Stimulated activated CD8-positive, alpha-beta memory T cell treated with anti-CD3 and anti-CD28 coated beads, Interleukin-4, amount 100 ng/mL, for 48 hours (primary cell): ENCODE data around the gene FRMD4B.
A peak's percentile ranks its signal among the peaks of the same experiment; 100 is the strongest.

Experiments used
- DNase-seq: peaks from one replicate; pipeline ENCODE4 v3.0.0-alpha.2; 2020

FRMD4B gene

GRCh38 chr3:69200384-69201068 is 185.4 kb downstream of the FRMD4B start:
- DNase-seq = peak; percentile 73

GRCh38 chr3:69199942-69200341 is 185.9 kb downstream of the FRMD4B start:
- no peak for DNase-seq

GRCh38 chr3:69197922-69198530 is 187.9 kb downstream of the FRMD4B start:
- peak; percentile 72 for DNase-seq

GRCh38 chr3:69197455-69197854 is 188.4 kb downstream of the FRMD4B start:
- no peak for DNase-seq

- DNase-seq = no peak
Measured at GRCh38 chr3:69196876-69197275, 189.0 kb downstream of the FRMD4B start.

GRCh38 chr3:69194431-69195165 is 191.3 kb downstream of the FRMD4B start:
- no peak for DNase-seq

GRCh38 chr3:69193749-69194148 is 192.1 kb downstream of the FRMD4B start:
- DNase-seq = no peak

- DNase-seq = no peak
Measured at GRCh38 chr3:69191516-69191915, 194.4 kb downstream of the FRMD4B start.

GRCh38 chr3:69189487-69189886 is 196.4 kb downstream of the FRMD4B start:
- DNase-seq = no peak

GRCh38 chr3:69186575-69187093 is 199.3 kb downstream of the FRMD4B start:
- DNase-seq = no peak

- DNase-seq = no peak
Measured at GRCh38 chr3:69182588-69183316, 203.1 kb downstream of the FRMD4B start.

GRCh38 chr3:69181592-69182211 is 204.2 kb downstream of the FRMD4B start:
- no peak for DNase-seq

- DNase-seq = no peak
Measured at GRCh38 chr3:69180869-69181591, 204.9 kb downstream of the FRMD4B start.

GRCh38 chr3:69179740-69180372 is 206.0 kb downstream of the FRMD4B start:
- DNase-seq = no peak

GRCh38 chr3:69178838-69179739 is 206.8 kb downstream of the FRMD4B start:
- no peak for DNase-seq

GRCh38 chr3:69178082-69178481 is 207.8 kb downstream of the FRMD4B start:
- DNase-seq = no peak

GRCh38 chr3:69174871-69175737 is 210.8 kb downstream of the FRMD4B start:
- DNase-seq = no peak

GRCh38 chr3:69174445-69174844 is 211.4 kb downstream of the FRMD4B start:
- DNase-seq = no peak

- DNase-seq = no peak
Measured at GRCh38 chr3:69172058-69172457, 213.8 kb downstream of the FRMD4B start.
